Measurements from ENCODE around the gene GNAL.
"Not testable (repeated sequence)": the region's sequence is repeated elsewhere in the genome, so short reads cannot be mapped to it uniquely, and the experiment has no call there.

The GNAL gene

DNA sequence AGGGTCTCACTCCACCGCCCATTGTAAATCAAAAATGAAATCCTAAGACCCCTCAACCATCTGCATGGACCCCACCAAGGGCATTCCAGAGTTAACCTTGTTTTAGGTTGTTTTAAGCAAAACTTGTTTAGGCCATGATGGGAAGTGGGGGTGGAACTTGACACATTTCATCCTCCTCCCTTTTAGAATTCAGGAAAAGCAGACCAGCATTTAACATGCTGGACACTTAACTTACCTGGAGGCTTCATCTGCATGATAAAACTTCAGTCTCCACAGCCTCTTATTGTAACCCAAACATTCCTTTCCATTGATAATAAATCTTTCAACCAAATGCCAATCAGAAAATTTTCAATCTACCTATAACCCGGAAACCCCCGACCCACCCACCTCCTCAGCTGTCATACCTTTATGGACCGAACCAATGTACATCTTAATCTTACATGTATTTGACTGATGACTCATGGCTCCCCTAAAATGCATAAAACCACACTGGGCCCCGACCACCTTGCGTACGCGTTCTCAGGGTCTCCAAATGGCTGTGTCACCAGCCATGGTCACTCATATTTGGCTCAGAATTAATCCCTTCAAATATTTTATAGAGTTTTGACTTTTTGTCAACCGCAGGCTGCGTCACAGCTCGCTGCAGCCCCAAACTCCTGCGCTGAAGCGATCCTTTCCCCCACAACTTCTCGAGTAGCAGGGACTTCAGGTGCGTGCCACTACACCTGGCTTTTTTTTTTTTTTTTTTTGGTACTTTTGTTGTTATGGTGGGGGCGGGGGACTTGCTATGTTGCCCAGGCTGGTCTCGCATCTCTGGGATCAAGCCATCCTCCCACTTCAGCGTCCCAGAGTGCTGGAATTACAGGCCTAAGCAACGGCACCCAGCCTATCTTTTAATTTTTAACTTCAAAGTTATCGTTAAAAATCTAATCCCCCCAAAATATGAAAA is 218.1 kb downstream of the GNAL start:
- no peak for DNase-seq (ENCODE audit: low spot score)

GRCh38 chr18:11908182-11909060 is 219.4 kb downstream of the GNAL start, which contains the start of gene MPPE1:
TSS of gene MPPE1 (minus strand) at chr18:11908317. CDS start at chr18:11897264, 11,053 bp downstream.
- peak; percentile 90 for DNase-seq (ENCODE audit: low spot score)

DNA sequence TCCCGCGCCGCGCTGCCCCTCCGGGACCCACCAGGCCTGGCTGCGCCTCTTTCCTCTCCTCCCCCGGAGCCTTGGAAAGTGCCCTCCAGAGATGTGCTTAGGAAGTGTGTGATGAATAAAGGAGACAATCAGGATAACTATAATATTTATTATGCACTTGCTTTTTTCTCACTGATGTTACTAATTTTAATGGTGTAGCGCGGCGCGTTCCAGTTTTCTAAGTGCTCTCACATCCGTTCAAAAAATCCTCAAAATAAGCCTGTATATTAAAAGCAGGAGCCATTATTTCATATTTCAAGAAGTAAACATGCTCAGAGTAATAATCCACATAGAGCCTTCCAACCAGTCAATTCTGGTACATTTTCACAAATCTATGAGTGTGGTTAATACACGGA is 220.0 kb downstream of the GNAL start:
- no peak for DNase-seq (ENCODE audit: low spot score)

- DNase-seq (ENCODE audit: low spot score): peak; percentile 85
These were observed 220.5 kb downstream of the GNAL start for GRCh38 chr18:11909591-11910026.

GRCh38 chr18:11916880-11917279 is 227.8 kb downstream of the GNAL start:
- not testable (repeated sequence) for DNase-seq (ENCODE audit: low spot score)

- DNase-seq (ENCODE audit: low spot score): not testable (repeated sequence)
These were observed 230.5 kb downstream of the GNAL start for GRCh38 chr18:11919522-11919921.

DNA sequence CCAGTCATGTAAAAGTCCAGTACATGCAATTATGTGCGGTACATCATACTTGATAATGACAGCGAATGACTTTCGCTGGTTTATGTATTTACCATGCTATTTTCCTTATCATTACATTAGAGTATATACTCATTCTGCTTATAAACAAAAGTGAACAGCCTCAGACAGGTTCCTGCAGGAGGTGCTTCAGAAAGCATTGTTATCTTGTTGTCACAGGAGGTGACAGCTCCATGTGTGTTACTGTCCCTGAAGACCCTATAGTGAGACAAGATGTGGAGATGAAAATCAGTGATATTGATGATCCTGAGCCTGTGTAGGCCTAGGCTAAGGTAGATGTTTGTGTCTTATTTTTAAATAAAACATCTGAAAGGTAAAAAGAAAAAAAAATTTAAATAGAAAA is 234.4 kb downstream of the GNAL start:
- no peak for DNase-seq (ENCODE audit: low spot score)

- no peak for DNase-seq (ENCODE audit: low spot score)
These were observed 236.9 kb downstream of the GNAL start for GRCh38 chr18:11925800-11926481.

DNA sequence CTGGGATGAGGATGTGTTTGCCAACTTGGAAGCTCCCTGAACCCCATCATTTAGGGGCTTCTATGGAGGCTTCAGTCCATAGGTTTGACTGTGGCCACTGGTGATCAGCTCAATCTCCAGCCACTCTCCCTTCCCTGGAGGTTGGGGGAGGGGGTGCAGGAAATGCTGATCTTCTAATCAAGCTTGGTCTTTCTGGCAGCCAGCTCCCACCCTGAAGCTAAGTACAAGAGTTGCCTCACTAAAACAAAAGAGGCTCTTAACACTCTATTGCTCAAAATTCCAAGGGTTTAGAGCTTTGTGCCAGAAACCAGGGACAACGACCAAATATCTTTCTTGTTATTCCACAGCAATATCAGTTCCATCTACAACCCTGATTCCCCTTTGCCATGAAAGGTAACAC is 238.4 kb downstream of the GNAL start:
- no peak for DNase-seq (ENCODE audit: low spot score)

DNA sequence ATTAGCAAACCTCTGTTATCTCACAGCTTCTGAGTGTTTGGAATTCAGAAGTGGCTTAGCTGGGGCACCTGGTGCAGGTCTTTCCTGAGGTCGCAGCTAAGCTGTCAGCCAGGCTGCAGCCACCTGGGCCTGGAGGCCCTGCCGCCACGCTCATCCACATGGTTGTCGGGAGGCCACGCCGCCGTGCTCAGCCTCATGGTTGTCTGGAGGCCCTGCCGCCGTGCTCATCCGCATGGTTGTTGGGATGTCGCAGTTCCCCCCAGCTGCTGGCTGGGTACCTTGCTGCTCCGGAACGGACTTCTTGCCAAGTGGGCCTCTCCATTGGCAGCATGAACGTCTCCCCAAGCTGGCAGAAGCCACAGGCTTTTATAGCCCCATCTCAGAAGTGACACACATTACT is 243.3 kb downstream of the GNAL start:
- DNase-seq (ENCODE audit: low spot score): no peak

All from kidney tubule cell (primary cell).